Activated T-helper 1 cell treated with anti-CD3 and anti-CD28 coated beads, Interleukin-12 subunit alpha, Interleukin-12 subunit beta, Interleukin-2, Interleukin-4 antibody, amounts not matched to agents 30 ng/mL and 10 ng/mL and 1 ng/mL, durations not matched to agents 14 hours and 24 hours and 36 hours (primary cell): ENCODE data around the gene AGK. TPM values are rescaled to one million over a fixed set of nuclear protein-coding genes. Genes with fewer than 3 reads are reported as not detected.
"Not testable (repeated sequence)": the region's sequence is repeated elsewhere in the genome, so short reads cannot be mapped to it uniquely, and the experiment has no call there.

Experiments used
- DNase-seq: peaks from one replicate; pipeline ENCODE4 v3.0.0; 2021; ENCODE audit warnings: low spot score
- H3K27ac Mint-ChIP-seq: one replicate; pipeline ENCODE4 v1.8.0; 2021; ENCODE audit warnings: mild to moderate bottlenecking, mixed read lengths
- H3K27me3 Mint-ChIP-seq: one replicate; pipeline ENCODE4 v1.8.0; 2022; ENCODE audit warnings: mild to moderate bottlenecking, moderate library complexity, mixed read lengths; ENCODE audit not compliant: insufficient read depth
- H3K36me3 Mint-ChIP-seq: one replicate; pipeline ENCODE4 v1.8.0; 2021; ENCODE audit warnings: low read depth, mixed read lengths
- H3K4me1 Mint-ChIP-seq: one replicate; pipeline ENCODE4 v1.8.0; 2021; ENCODE audit warnings: low read depth, mixed read lengths
- H3K4me3 Mint-ChIP-seq: one replicate; pipeline ENCODE4 v1.8.0; 2021; ENCODE audit warnings: mild to moderate bottlenecking, moderate library complexity, mixed read lengths
- H3K9me3 Mint-ChIP-seq: one replicate; pipeline ENCODE4 v1.8.0; 2021; ENCODE audit warnings: mixed read lengths
- intact Hi-C: fragments of 100-400 bp; cut with micrococcal nuclease; formaldehyde crosslinking; loops from one replicate; pipeline ENCODE4 v1.15.1; 2024
- total RNA-seq: library from RNA; stranded (reverse); gene quantifications from 2 replicates; pipeline ENCODE4 v1.2.3, GENCODE V29; 2022

Gene AGK
- total RNA-seq, 1 donor from 2014 or later, result 179 TPM

- peaks cover 21% of the 10 kb centered on the region for H3K4me1 Mint-ChIP-seq
- H3K27me3 Mint-ChIP-seq, result no peaks in the 10 kb centered on the region
- peaks cover 50% of the 10 kb centered on the region for H3K36me3 Mint-ChIP-seq
- intact Hi-C loops, result no loop called here
- no peak overlapping the region for H3K4me3 Mint-ChIP-seq
- H3K9me3 Mint-ChIP-seq, result peaks cover 32% of the 10 kb centered on the region
- no peak for DNase-seq
- no peak overlapping the region for H3K27ac Mint-ChIP-seq
These were observed 26.0 kb downstream of the AGK start for GRCh38 chr7:141577043-141577839.

GRCh38 chr7:141579953-141580352, 28.7 kb downstream of the AGK start:
- DNase-seq, H3K27me3 Mint-ChIP-seq, H3K4me3 Mint-ChIP-seq, intact Hi-C loops, H3K27ac Mint-ChIP-seq: not testable (repeated sequence)
- peaks cover 39% of the 10 kb centered on the region for H3K9me3 Mint-ChIP-seq
- H3K4me1 Mint-ChIP-seq, result peaks cover 33% of the 10 kb centered on the region
- peaks cover 27% of the 10 kb centered on the region for H3K36me3 Mint-ChIP-seq

- peaks cover 23% of the 10 kb centered on the region for H3K9me3 Mint-ChIP-seq
- intact Hi-C loops, H3K27me3 Mint-ChIP-seq, H3K4me3 Mint-ChIP-seq, H3K27ac Mint-ChIP-seq, DNase-seq: not testable (repeated sequence)
- H3K36me3 Mint-ChIP-seq, result peaks cover 20% of the 10 kb centered on the region
- H3K4me1 Mint-ChIP-seq, result peaks cover 50% of the 10 kb centered on the region
These were observed 30.9 kb downstream of the AGK start for GRCh38 chr7:141582063-141582462.

GRCh38 chr7:141584935-141585334, 33.7 kb downstream of the AGK start:
- Mint-ChIP-seq H3K27me3 (no peaks in the 10 kb centered on the region), H3K27ac (peak overlapping the region; percentile 94), H3K36me3 (peaks cover 28% of the 10 kb centered on the region), H3K4me3 (peak overlapping the region; percentile 47), H3K9me3 (peaks cover 27% of the 10 kb centered on the region), H3K4me1 (peaks cover 64% of the 10 kb centered on the region)
- DNase-seq, result no peak
- intact Hi-C loops, result loop anchor here (5.0 kb wide), 1 partner anchor 1222 kb away; no protein-coding TSS in a partner anchor

- H3K4me3 Mint-ChIP-seq, result peak overlapping the region; percentile 75
- H3K27me3 Mint-ChIP-seq, result no peaks in the 10 kb centered on the region
- no peak for DNase-seq
- peaks cover 27% of the 10 kb centered on the region for H3K9me3 Mint-ChIP-seq
- peaks cover 32% of the 10 kb centered on the region for H3K36me3 Mint-ChIP-seq
- H3K4me1 Mint-ChIP-seq, result peaks cover 74% of the 10 kb centered on the region
- intact Hi-C loops, result loop anchor here (1.0 to 5.0 kb wide), 7 partner anchors 9 to 1221 kb away; partner anchors contain the start of genes AGK and SSBP1
- peak overlapping the region; percentile 94 for H3K27ac Mint-ChIP-seq
These were observed 34.6 kb downstream of the AGK start for GRCh38 chr7:141585592-141586510.

GRCh38 chr7:141586878-141587277, 35.7 kb downstream of the AGK start:
- H3K4me1 Mint-ChIP-seq, result peaks cover 74% of the 10 kb centered on the region
- intact Hi-C loops, result loop anchor here (1.0 to 5.0 kb wide), 7 partner anchors 8 to 1220 kb away; partner anchors contain the start of genes AGK and SSBP1
- H3K36me3 Mint-ChIP-seq, result peaks cover 32% of the 10 kb centered on the region
- H3K9me3 Mint-ChIP-seq, result peaks cover 27% of the 10 kb centered on the region
- peak overlapping the region; percentile 94 for H3K27ac Mint-ChIP-seq
- H3K4me3 Mint-ChIP-seq, result peak overlapping the region; percentile 75
- no peak for DNase-seq
- H3K27me3 Mint-ChIP-seq, result no peaks in the 10 kb centered on the region

GRCh38 chr7:141587304-141587703, 36.1 kb downstream of the AGK start:
- intact Hi-C loops, result loop anchor here (5.0 kb wide), 1 partner anchor 1220 kb away; no protein-coding TSS in a partner anchor
- Mint-ChIP-seq H3K27ac (peak overlapping the region; percentile 94), H3K27me3 (no peaks in the 10 kb centered on the region), H3K9me3 (peaks cover 26% of the 10 kb centered on the region), H3K36me3 (peaks cover 34% of the 10 kb centered on the region), H3K4me3 (peak overlapping the region; percentile 75), H3K4me1 (peaks cover 73% of the 10 kb centered on the region)
- no peak for DNase-seq

- no peak overlapping the region for H3K27ac Mint-ChIP-seq
- no peak for DNase-seq
- H3K4me1 Mint-ChIP-seq, result peaks cover 68% of the 10 kb centered on the region
- intact Hi-C loops, result loop anchor here (5.0 kb wide), 1 partner anchor 1218 kb away; no protein-coding TSS in a partner anchor
- no peaks in the 10 kb centered on the region for H3K27me3 Mint-ChIP-seq
- no peak overlapping the region for H3K4me3 Mint-ChIP-seq
- H3K9me3 Mint-ChIP-seq, result peaks cover 10% of the 10 kb centered on the region
- H3K36me3 Mint-ChIP-seq, result peaks cover 44% of the 10 kb centered on the region
These were observed 37.7 kb downstream of the AGK start for GRCh38 chr7:141588912-141589311.

GRCh38 chr7:141590071-141590470, 38.9 kb downstream of the AGK start:
- Mint-ChIP-seq H3K27ac (peak overlapping the region; percentile 11), H3K9me3 (peaks cover 4% of the 10 kb centered on the region), H3K27me3 (no peaks in the 10 kb centered on the region), H3K36me3 (peaks cover 52% of the 10 kb centered on the region), H3K4me3 (no peak overlapping the region), H3K4me1 (peaks cover 57% of the 10 kb centered on the region)
- intact Hi-C loops, result no loop called here
- no peak for DNase-seq

GRCh38 chr7:141590666-141591065, 39.5 kb downstream of the AGK start:
- no peak for DNase-seq
- Mint-ChIP-seq H3K27ac (peak overlapping the region; percentile 81), H3K4me3 (peak overlapping the region; percentile 2), H3K27me3 (no peaks in the 10 kb centered on the region), H3K9me3 (peaks cover 4% of the 10 kb centered on the region), H3K36me3 (peaks cover 55% of the 10 kb centered on the region), H3K4me1 (peaks cover 51% of the 10 kb centered on the region)
- intact Hi-C loops, result no loop called here

- no peak for DNase-seq
- H3K36me3 Mint-ChIP-seq, result peaks cover 51% of the 10 kb centered on the region
- intact Hi-C loops, result no loop called here
These were observed 41.9 kb downstream of the AGK start for GRCh38 chr7:141593134-141593533.

GRCh38 chr7:141597966-141598365, 46.8 kb downstream of the AGK start:
- Mint-ChIP-seq H3K36me3 (peaks cover 58% of the 10 kb centered on the region), H3K4me3 (no peak overlapping the region), H3K27ac (no peak overlapping the region), H3K9me3 (no peaks in the 10 kb centered on the region), H3K4me1 (peaks cover 24% of the 10 kb centered on the region), H3K27me3 (no peaks in the 10 kb centered on the region)
- intact Hi-C loops, result no loop called here
- no peak for DNase-seq

More at GRCh38 chr7:141593134-141593533, 41.9 kb downstream of the AGK start:
- peak overlapping the region; percentile 25 for H3K27ac Mint-ChIP-seq
- H3K27me3 Mint-ChIP-seq, result no peaks in the 10 kb centered on the region
- peaks cover 39% of the 10 kb centered on the region for H3K4me1 Mint-ChIP-seq
- no peak overlapping the region for H3K4me3 Mint-ChIP-seq
- H3K9me3 Mint-ChIP-seq, result peaks cover 4% of the 10 kb centered on the region
